Daoy (cell line): ENCODE measurements around the gene OGDH. TPM values are rescaled to one million over a fixed set of nuclear protein-coding genes. Genes with fewer than 3 reads are reported as not detected.

Experiments
- DNase-seq: peaks from one replicate; pipeline ENCODE4 v3.0.0-alpha.2; 2015; ENCODE audit warnings: low read depth
- total RNA-seq: library from RNA; depleted of rRNA; stranded (reverse); fragments of >200 nt; shearing (Covaris generic); gene quantifications from 2 replicates; pipeline ENCODE4 v1.2.3, GENCODE V29; 2014

The OGDH gene
- total RNA-seq, 1 experiment from 2014 or later = 77.5 TPM

DNA sequence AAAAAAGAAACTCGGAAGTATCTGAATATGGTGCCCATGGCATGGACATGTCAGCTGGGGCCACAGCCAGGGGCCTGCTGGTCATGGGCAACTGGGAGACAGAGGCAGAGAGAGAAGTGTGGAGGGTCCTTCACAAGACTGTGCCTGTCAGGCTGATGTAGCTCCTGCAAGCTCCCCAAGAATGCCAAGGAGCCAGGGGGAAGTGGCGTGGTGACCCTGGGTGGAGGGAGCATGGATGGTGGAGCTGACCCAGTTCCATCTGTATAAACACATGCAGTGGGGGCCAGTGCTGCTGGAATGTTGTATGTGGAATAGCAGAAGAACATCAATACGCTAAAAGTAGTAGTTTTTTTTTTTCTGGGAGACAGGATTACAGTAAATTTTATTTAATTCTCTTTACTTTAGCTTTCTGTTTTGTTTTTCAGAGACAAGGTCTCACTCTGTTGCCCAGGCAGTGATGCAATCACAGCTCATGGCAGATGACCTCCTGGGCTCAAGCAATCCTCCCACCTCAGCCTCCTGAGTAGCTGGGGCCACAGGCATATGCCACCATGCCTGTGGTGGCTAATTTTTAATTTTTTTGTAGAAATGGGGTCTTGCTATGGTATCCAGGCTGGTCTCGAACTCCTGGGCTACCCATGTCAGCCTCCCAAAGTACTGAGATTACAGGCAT is 131.8 kb downstream of the OGDH start:
- peak; percentile 34 for DNase-seq

DNA sequence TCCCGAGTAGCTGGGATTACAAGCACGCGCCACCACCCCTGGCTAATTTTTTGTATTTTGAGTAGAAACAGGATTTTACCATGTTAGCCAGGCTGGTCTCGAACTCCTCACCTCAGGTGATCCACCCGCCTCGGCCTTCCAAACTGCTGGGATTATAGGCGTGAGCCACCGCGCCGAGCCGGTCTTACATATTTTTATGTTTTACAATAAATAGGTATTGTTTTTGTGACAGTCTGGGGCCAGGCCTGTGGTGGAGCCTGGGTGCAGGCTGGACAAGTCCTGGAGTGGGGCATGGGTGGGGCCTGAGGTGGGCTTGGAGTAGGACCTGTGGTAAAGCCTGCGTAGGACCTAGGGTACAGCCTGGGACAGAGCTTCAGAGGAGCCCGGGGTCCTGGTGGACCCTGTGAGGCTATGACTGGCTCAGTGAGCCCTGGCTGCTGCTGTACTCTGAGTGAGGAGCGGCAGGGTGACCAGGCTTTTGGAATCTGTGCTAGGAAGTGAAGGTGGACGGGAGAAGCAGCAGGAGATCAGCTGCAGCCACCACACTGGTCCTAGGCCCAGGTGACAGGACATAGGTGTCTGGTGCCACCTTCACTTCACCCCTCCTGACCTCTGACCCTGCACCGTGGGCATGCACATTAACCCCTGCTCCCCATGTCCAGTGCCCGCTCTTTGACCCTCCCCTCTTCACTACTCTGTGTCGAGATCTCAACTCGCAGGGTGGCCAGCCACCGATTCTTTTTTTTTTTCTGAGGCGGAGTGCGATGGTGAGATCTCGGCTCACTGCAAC is 132.6 kb downstream of the OGDH start:
- no peak for DNase-seq

DNA sequence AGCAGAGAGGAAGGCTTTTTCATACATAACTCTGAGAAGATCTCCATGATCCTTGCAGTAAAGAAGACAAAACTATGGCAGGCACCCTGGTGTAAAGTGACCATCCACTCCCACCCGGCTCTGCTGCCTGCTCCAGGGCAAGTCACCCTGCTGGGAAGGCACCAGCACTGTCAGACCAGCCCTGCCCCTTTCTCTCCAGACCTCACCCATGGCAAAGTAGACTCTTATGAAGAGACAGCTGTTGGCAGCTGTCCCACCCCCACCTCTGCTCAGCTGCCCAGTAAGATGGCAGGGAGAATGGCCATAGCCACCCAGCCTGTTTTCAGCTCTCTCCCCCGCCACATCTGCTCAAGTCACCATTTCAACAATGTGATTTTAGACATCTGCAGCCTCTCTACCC is 133.6 kb downstream of the OGDH start:
- DNase-seq = no peak

DNA sequence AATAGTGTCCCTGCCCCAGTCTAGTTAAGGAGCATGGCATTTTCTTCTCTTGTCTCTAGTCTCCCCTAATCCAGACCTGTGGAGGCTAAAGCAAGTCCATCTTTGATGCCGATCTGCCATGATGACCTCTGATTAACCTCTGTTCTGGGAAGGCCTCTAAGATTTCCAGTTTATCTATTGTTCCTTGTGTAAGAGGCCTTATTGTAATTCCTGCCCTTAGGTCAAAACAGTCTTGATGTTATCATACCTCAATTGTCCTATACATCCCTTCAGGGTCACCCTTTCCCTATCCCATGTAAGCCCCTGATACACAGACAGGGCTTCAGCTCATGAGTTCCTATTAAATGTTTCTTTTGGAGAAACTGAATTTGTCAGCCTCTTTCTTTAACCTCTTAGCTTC is 137.3 kb downstream of the OGDH start:
- DNase-seq = no peak

DNA sequence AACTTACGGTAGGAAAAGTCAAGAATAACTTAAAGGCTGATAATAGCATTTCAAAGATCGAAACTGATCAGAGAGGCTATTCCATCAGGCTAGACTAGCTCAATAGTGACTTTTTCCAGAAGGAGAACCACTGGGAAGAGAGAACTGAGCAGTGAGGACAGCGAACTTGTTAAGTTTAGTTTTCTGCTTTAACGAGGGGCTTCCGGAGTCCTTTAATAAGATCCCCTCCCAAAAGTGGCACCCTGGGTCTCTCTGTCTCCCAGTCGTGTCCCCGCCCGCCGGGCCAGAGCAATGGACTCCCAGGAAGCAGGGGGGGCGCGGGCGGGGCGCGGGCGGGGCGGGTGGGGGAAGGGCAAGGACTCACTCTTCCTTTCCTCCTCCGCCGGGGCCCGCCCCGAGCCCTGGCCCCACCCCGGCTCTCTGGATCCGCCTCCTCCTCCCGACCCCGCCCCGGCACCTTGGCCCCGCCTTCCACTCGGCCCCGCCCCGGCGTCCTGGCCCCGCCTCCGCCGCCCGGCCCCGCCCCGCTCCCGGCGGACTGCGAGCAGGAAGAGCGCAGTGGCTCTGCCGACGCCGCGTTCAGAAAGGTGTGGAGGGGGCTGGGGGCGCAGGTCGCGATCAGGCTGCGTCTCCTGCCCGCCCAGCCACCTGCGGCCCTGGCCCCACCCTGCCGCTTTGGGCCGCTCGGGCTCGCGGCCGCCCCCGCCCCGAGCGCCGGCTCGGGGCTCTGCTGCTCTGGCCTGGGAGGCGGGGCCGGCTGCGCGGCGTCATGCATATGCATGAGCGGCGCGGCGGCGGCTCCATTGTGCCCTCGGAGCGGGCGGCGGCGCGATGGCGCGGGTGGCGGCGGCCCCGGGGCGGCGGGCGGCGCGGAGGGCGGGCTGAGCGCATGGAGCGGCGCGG is 141.9 kb downstream of the OGDH start, which contains the start of gene ZMIZ2:
Gene ZMIZ2, plus strand, starts transcription at position 803 of the 903 bp plus-strand sequence. CDS start 7,403 bp downstream, outside the sequence.
- DNase-seq = peak; percentile 98

DNA sequence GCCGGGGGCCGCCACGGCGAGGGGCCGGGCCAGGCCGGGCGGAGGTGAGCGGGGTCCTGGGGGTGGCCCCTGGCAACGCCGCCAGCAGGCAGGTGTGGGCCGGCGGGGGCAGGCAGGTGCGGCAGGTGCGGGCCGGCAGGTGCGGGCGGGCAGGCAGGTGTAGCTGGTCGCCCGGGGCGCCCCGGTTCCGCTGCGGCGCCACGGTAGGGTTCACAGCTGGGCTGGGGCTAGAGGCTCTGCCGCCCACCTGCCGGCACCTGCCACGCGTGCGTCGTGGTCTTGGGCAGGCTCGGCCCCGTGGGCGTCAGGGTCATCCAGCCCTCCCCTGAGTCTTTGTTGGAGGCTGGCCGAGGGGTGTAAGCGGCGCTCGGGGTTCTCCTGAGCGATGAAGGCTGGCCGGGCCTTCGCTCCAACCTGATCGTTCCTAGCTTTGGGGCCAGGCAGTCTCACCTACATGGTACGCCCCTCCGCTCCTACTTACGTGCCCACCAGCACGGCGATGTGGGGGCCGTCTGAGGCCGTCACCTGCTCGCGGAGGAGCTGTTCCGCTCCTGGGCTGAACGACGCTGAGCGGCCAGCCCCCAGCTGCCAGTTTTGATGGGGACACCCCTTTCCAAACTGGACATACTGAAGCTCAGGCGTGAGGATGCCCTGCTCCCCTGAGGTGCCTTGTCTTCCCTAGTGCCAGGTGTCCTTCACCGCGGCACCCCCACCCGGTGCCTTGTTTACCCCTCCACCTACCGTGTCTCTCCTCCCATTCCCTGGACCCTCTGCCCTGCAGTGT is 142.7 kb downstream of the OGDH start:
- DNase-seq = peak; percentile 39

DNA sequence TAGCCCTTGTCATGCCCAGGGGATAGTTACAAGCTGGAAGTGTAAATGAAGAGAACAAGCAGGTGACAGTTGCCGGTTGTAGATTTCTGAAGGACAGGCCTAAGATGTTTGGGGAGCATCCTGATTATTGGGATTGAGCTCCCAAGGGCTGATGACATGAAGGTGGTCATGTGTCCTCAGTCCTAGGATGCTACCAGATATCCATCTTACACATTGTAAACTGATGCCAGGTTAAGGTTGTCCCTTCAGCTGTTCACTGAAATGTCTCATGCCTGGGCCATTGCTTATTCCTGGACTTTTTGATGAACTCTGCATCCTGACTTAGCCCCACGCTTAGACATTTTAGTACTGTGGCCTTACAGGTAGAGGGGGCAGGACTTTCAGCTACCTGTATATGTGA is 143.6 kb downstream of the OGDH start:
- no peak for DNase-seq

DNA sequence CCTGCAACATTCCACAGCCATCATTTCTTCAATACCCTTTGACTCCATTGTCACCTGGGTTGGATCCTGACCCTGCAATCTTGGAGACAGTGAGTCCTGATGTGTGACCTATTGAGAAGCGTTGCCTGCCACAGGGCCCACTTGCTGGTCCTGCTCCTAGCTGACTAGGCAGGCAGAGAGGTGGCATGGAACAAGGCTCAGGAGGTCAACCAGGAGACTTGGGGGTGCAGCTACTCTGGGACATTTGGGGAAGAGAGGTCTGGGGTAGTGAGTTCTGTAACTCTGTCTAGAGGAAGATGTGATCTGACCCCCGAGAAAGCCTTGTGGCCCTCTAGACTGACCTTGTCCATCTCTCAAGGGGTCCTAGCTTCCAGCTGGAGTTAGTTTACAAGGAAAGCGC is 144.0 kb downstream of the OGDH start:
- DNase-seq = no peak

DNA sequence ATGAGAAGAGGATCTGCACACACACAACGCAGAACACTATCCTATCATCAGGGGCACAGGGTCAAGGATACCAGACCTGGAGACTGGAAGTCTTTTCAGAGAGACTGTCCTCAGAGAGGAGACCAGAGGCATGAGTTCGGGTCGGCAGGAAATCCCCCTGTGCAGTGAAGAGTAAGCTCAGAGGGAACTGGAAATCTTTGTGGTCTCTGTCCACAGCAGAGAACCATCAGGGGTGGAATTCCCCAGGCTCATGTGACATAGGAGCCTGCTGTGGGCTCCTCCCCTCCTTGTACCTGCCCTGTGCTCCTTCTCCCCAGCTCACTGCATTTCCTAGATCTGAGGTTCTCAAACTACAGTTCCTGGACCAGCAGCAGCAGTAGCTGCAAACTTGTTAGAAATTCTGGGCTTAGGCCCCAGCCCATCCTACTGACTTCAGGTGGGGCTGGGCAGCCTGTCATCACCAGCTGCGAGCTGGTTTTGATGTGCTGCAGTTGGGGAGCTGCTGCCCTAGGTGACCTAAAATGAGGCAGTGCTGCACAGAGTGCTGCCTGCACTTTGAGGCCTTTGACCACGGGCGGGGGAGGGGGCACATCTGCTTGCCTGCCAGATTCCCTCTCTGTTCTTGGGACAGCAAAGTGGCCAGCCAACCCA is 144.6 kb downstream of the OGDH start:
- DNase-seq = peak; percentile 58

DNA sequence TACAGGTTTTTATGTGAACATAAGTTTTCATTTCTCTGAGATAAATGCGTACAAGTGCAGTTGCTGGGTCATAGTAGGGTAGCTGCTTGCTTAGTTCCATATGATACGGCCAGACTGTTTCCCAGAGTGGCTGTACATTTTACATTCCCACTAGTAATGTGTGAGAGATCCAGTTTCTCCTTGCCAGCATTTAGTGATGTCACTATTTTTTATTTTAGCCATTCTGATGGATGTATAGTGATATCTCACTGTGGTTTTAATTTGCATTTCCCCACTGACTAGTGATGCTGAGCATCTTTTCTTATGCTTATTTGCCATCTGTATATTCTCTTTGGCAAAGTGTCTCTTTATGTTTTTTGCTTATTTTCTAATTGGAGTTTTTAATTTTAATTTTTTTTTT is 146.4 kb downstream of the OGDH start:
- DNase-seq = no peak

DNA sequence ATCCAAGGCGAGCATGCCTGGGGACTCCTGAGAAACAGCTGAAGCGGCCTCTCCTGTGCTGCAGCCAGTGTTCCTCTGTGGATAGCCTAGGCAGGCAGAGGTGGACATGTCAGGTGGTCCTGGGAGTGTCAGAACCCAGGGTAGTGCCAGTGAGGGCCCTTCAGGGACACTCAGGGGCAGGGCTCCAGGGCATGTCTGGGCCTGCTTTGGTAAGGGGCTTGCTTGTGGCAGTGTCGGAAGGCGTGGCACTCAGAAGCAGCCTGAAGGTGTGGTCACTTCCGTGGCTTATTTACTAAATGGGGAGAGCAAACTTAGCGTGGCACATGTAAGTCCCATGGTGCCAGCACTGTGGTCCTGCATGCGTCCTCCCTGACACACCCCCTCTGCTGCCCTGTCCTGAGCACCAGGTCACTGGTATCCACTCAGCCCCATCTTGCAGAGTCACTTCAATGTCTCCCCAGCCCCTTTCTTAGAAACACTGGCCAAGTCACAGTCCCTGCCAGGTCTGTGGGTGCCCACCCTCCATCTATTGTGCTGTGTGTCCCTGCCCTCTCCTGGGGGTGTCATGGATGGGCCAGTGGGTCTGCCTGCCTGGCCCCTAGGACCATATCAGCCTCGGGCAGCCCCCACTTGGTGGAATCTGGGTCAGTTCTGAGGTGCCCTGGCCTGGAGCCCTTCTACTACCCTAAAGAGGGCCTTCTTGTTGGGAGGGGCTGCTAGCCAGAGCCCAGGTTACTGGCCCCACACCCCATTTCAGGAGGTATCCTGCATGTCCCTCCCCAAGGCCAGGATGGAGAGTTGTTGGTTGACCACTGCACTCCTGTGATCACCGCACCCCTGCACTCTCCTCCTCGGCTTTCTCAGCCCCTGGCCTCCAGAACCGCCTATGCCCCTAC is 148.6 kb downstream of the OGDH start:
- DNase-seq = no peak

DNA sequence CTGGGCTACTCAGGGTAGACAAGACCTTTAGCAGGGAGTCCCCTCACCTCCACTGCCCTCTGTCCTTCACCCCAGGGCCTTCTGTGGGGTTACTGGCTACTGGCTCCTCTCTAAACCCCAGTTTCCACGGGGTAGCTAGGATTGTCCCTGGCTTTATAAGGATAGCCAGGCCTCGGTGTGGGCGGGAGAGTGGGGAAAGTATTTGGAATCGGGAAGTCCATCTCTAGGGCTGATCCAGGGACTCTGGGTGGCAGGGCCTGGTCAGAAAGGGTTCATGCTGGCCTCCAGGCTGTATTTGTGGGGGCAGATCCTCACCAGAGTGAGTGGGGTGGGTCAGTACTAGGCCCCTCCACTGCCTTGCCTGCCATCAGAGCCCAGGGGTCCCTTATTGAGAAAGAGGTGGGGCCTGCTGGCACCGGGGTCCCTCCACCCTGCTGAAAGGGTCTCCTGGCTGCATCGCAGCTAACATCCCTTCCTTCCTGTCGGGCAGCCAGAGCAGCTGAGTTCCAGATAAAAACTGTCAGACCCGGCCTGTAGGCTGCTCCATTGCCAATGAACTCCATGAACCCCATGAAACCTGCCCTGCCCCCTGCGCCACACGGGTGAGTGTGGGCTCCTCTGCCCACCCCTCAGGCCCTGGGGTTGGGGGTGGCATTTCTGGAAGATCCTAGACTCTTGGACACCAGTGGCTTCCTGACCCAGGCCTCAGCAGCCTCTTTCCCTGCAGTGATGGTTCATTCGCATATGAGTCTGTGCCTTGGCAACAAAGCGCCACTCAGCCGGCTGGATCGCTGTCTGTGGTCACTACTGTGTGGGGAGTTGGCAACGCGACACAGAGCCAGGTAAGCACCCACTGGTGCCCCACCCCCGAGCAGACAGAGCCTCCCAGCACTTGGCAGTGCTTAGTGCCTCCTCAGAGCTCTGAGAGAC is 149.5 kb downstream of the OGDH start:
- DNase-seq = peak; percentile 9

DNA sequence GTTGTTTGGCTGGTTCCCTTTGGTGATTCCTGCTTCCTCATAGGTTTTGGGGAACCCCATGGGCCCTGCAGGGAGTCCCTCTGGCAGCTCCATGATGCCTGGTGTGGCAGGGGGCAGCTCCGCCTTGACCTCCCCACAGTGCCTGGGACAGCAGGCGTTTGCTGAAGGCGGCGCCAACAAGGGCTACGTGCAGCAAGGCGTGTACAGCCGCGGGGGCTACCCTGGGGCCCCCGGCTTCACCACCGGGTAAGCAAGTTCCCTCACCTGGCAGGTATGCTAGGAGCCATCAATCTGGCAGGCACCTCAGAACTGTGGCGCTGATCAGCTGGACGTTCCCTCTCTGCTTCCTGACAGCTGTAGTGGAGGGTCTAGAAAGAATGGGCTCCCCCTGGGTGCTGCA is 150.5 kb downstream of the OGDH start:
- DNase-seq = no peak

DNA sequence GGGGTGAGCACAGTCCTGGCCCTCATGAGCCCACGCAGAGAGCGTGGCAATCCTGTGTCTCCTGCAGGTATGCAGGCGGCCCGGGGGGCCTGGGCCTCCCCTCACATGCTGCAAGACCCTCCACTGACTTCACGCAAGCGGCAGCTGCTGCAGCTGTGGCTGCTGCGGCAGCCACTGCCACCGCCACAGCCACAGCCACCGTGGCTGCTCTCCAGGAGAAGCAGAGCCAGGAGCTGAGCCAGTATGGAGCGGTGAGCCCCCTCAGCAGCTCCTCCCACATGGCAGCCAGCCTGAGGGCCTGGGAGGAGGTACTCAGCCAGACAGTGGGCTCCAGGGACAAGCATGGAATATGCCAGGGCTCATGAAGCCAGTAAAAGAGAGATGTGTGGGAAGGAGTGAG is 150.9 kb downstream of the OGDH start:
- DNase-seq = no peak

DNA sequence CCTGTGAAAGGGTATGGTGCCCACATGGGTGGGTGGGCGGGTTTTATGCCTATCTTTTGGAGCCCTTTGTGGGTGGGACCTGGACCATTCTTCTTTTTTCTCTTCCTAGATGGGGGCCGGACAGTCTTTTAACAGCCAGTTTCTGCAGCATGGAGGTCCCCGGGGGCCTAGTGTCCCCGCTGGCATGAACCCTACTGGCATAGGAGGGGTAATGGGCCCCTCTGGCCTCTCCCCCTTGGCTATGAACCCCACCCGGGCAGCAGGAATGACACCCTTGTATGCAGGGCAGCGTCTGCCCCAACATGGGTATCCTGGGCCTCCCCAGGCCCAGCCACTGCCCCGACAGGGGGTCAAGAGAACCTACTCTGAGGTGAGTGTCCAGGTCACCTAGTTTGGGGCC is 151.3 kb downstream of the OGDH start:
- DNase-seq = no peak
